ENCODE data around the gene ZNF821.

ZNF821 gene

DNA sequence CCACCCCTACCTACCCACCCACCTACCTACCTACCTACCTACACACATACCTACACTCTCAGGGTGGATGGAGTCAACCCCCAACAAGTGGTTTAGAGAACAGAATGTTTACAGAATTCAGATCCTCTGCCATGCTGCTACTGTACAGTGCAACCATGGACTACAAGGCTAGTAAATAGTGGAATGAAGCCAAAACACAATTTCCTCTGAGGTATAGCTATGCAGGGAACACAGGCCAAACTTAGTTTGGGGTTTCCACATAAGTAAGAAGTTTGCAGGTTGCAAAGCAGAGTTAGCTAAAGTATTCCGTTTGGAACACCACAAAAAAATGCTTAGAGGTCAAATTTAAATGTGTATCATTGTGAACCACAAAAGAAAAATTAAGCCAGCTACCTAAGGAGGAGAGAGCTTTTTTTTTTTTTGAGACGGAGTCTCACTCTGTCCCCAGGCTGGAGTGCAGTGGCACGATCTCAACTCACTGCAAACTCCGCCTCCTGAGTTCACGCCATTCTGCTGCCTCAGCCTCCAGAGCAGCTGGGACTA lies 72.7 kb downstream of the ZNF821 start:
- no peak for TF ChIP-seq GATA3 (IDR thresholded peaks at IDR 0.05; ENCODE audit: low read depth, low read length)
- TF ChIP-seq GATA2 (IDR thresholded peaks at IDR 0.05; ENCODE audit: low read depth, low read length) = no peak

All from SH-SY5Y (cell line).